Renal cortical epithelial cell (primary cell): ENCODE results near the gene PRR29. TPM values are rescaled to one million over a fixed set of nuclear protein-coding genes. Genes with fewer than 3 reads are reported as not detected.
"Not testable (repeated sequence)": the region's sequence is repeated elsewhere in the genome, so short reads cannot be mapped to it uniquely, and the experiment has no call there.

ENCODE experiments used
- DNase-seq: peaks from one replicate; pipeline ENCODE4 v3.0.0-alpha.2; 2011; ENCODE audit warnings: low read depth
- total RNA-seq: library from RNA; depleted of rRNA; stranded (reverse); fragments of >200 nt; gene quantifications from 2 replicates; pipeline ENCODE4 v1.2.3, GENCODE V29; 2014

The PRR29 gene
- total RNA-seq, 1 donor from 2014 or later, result 1.6 TPM

DNA sequence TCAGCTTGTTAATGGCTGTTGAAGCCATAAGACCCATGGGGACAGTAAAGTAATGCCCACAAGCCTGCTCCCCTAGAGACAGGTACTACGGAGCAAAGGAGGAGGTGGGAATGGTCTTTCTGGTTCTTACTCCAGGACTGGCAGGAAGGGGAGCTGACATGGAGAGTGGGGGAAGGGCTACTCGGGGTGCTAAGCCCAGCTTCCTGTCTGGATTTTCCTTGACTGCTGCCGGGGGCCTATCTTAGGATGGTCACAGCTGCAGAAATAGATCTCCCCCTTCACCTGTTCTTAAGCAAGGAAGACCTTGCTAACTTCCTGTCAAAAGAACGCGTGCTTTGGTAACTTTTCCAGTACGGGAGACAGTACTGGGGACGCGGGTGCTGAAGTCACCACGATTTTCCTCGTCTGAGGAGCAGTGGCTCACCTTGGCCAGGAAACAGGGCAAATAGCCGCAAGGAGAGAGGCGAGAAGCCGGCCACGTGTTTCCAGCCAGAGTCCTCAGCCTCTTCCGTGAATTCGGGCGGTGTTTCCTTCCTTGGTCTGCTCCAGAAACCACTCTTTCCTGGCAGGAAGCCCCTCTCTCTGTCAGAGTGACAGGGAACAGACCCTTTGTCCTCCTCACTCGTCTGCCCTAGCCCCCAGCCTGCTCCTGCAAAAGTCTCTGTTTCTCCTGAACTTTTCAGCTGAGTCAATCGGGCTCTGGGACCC is 656 bp upstream of the PRR29 start:
- DNase-seq, result no peak

DNA sequence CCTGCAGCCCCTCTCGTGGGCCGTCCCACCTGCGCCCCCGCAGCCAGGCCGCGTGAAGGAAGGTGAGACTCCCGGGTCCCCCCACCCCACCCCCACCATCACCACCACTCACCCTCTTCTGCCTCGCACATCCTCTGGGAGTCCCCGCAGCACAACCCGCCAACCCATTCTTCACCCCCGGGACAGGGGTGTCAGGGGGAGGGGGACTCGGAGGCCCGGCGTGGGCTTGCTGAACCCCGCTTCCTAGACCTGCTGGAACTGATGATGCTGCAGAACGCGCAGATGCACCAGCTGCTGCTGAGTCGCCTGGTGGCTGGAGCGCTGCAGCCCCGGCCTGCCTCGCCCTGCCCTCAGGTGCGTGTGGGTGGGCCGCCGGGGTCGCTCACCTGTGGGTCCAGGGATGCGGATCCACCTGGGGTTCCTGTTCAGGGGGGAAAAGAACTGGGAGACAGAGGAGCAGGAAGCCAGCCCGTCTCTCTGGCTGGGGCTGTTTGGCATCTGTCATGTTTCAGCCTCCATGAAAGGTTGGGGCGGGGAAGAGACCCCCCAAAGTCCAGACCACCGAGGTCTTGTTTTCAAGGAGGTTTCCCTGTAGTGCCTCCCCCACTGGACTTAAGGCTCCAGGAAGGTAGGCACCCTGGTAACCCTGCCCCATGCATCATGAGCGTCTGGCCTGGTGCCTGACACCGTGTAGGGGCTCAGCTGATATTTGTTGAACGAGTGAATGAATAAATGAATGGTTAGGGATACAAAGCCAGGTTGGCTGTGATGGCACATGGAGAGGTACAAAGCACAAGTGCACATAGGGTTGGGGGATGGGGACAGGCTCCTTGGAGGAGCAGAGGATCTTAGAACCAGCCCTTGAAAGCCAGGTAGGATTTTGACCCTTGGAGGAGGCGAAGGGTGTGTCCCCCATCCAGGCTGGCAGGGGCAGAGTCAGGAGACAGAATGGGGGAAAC is 849 bp downstream of the PRR29 start:
- DNase-seq, result no peak

DNA sequence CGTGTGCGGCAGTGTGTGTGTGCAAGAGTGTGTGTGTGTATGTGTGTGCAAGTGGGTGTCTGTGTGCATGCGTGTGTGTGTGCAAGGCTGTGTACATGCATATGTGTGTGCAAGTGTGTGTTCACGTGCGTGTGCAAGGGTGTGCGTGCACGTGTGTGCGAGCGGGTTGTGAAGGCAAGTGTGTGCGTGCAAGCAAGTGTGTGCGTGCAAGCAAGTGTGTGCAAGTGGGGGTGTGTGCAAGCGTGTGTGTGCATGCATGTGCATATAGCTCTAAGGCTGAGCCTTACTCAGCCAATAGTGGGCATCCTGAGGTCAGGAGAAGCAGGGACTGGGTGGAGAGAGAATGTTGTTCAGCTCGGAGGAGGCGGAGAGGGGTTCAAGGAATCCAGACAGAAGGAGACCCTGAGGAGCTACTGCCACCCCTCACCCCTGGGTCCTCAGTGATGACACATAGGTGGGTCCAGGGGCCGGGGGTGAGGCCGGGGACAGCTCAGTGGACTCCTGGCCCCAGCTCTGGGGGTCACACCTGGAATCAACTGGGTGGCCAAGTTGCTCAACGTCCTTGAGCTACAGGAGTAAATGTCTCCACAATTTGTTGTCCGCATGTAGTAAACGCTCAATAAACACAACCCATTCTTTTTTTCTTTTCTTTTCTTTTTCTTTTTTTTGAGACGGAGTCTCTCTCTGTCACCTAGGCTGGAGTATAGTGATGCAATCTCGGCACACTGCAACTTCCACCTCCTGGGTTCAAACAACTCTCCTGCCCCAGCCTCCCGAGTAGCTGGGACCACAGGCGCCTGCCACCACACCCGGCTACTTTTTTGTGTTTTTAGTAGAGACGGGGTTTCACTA is 1.8 kb downstream of the PRR29 start:
- no peak for DNase-seq

DNA sequence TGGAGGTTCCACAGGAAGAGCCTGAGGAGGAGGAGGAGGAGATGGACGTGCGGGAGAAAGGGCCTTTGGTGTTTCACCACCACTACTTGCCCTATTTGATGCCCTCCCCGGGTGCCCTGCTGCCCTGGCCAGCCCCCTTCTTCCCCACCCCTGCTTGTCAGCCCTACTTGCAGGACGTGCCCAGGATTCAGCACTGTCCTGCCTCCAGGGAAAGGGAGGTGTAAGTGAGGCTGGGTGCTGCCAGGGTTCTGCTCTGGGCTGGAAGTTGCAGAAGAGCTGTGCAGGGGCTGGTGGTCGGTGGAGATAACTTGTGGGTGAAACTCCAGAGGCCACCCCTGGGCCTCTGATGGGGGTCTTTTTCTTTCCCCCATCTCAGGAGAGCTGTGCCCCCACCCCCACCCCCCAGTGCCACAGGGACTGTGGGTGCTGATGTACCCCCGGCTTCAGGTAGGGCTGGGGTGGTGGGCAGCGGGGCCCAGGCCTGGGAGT is 3.0 kb downstream of the PRR29 start:
- DNase-seq, result no peak

DNA sequence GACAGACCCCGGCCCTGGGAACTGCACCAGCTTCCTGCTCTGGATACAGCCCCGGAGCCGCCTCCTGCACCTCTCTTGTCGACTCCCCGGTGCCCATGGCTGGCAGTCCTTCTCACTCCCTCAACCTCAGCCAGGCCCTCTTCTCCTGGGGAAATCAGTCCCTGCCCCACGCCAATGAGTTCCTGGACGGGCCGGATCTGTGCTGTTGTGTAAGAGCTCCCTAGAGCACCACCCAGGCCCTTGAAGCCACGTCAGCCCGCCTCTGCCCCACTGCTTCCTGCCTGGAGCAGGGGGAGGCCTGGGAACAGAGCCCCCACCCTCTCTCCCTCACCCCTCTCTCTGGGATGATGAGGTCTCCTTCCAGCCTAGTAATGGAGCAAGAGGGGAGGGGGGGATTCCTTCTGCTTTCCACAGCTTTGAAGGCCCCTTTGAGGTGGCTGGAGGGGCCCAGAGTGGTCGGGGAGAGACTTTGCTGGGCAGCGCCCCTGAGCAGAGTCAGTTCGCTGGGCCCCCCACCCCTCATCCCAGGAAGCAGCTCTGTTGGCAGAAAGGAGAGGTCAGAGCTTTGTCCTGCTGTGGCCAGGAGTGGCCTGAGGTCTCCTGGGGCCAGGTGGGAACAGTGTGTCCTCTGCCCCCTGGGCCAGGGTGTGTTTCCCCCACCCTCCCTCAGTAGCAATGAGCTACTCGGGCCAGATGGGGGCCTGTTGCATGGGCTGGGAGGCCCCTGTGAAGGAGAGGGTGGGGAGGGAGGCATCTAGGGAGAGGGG is 3.8 kb downstream of the PRR29 start:
- DNase-seq, result no peak

DNA sequence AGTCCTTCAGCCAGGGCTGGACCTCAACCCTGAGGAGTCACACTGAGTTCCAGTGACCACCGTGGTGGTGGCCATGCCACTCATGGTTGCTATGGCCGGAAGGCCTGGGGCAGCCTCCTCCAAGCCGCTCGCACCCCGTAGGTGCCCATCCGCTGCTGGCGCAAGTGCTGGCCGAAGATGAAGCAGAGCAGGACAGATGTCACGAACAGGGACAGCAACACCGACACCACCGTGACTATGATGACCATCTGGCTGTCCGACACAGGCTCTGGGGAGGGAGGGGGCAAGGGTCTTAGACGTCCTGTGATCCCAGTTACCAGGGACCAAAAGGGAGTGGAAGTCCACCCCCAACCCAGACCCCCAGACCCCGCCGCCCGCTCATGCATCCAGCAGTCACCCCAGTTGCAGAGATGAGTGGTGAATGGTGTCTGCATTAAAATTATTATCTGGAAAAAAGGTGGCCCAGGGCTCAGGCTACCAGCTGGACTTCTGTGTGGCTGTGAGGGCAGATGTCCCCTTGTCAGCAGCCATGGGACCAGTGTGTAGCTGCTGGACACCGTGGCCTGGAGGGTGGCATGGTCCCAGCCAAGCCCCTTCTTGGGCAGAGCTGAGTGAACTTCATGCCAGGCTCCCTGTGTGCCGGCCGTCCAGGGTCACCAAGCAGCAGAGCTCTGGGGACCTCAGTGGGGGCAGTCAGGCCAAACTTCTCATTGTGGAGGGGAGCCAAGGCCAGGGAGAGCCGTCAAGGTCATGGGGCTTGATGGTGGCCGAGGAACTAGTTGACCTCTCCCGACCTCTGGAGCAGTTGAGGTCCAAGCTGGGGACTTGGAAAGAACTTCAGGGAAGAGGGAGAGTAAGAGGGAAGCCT is 4.7 kb downstream of the PRR29 start:
- DNase-seq, result no peak

DNA sequence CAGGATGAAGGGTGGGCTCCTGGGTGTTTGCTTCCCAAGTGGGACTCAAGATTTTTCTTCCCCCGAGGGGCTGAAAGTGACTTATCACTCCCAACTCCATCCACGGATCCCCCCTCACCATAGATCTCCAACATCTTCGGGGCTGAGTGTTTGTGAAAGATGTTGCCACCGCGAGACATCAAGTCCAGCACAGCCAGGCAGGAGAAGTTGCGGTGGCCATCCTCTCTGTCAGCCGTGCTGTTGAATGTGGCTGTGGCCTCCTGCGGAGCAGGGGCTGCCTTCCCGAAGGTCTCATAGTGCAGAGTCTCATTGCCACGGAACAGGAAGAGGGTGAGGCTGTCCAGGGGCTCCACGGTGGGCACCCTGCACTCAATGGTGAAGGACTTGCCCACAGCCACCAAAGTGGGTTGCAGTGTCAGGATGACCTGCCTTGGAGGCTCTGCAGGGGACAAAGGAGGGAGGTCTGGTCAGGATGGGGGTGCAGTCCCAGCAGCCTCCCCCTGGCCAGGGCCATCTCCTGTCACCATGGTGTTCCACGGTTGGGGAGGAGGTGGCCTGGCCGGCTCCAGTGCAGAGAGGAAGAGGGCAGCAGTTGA is 5.5 kb downstream of the PRR29 start:
- DNase-seq, result no peak

DNA sequence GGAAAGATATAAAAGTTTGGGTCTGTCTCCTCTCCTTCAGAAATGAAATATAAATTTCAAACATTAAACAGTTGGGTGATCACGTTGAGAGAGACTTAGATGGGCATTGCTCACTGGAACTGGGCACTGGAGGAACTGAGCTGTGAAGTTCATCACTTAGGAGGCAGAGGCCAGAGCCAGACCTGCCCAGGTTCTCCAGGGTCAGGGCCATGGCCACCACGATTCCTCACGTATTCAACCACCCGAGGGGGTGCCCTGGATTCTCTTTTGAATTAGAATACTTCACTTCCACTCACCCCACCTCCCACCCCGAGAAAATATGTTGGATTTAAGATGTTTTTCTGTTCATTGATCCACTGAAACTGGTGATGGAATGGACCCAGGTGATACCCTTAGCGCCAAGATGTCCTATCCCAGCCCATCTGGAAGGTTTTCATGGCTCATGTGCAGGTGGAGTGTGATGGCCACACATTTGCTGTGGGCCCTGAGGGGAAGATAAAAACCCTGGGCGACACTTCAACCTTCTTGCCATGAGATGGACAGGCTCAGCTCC is 6.1 kb downstream of the PRR29 start:
- DNase-seq, result no peak

DNA sequence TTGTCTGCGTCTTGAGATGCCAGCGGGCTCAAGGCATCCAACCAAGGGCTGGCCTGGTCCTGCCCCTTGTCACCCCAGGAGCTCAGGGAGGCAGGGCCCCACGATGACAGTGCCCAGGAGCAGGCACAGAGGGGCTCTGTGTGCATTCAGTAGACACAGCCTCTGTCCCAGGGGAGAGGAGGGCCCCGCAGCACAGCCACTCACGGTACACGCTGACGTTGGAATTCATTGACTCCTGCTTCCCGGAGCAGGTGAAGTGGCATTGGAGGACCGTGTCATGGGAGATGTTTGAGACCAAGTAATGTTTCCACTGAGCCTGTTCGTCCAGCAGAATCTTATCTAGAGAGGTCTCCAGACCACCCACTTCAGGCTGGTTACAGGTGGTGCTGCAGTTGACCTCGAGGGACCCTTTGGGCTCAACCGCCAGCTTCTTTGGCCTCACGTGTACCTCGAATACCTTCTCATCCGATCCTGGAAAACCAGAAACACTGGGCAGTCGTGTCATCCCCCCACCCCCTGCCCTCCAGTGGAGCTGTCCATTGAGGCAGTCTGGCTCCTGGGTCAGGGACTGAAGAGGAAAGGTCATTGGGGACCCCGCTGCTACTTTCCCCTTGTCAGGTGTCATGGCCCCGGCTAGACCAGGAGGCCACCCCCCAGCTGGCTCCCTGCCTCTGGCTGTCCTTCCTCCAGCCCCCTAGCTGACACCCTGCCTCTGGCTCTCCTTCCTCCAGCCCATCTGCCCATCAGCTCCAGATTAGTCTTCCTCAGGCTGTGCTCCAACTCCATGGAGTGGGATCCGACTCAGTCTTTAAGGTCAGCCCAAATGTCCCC is 7.0 kb downstream of the PRR29 start:
- no peak for DNase-seq

DNA sequence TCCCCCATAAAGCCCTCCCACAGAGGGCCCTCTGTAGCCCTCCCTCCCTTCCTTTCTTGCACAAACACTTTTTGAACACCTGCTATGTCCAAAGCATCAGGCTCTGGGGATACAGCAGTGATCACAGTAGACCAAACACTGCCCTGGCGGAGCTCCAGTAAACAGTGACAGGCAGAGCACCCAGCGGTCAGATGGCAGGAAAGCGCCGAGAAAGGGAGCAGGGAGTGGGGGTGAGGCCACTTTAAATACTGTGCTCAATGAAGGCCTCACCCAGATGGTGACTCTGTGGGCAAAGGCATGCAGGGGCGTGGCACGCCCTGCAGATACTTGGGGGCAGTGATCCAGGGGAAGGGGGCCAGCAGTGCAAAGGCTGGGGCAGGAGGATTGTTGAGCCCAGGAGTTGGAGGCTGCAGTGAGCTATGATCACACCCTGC is 7.6 kb downstream of the PRR29 start:
- DNase-seq, result peak; percentile 35

DNA sequence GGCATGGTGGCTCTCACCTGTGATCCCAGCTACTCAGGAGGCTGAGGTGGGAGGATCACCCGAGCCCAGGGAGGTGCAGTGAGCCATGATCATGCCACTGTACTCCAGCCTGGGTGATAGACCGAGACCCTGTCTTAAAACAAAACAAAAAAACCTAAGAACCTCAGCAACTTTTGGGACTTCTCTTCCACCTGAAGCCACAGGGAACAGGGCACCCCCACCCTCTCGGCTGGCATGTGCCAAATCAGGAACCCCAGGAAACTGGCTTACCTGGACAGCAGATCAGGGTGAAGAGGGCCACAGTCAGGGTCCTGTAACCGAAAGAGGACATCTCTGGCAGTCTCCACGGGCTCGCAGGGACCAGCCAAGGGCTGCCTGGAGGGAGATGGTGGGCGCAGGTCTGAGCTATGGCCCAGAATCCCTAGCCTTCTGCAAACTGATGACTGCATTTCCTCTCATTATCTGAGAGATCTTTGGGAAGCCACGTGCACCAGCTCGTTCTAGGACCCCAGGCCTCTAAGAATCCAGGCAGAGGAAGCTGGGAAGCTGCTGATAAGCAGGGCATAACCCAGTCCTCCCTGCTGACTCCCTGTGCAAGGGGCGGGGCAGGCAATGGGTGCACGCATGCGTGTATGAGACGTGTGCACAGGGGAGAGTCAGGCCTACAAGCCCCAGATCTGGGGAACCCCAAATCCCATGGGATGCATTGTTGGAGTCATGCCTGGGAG is 8.4 kb downstream of the PRR29 start:
- no peak for DNase-seq

DNA sequence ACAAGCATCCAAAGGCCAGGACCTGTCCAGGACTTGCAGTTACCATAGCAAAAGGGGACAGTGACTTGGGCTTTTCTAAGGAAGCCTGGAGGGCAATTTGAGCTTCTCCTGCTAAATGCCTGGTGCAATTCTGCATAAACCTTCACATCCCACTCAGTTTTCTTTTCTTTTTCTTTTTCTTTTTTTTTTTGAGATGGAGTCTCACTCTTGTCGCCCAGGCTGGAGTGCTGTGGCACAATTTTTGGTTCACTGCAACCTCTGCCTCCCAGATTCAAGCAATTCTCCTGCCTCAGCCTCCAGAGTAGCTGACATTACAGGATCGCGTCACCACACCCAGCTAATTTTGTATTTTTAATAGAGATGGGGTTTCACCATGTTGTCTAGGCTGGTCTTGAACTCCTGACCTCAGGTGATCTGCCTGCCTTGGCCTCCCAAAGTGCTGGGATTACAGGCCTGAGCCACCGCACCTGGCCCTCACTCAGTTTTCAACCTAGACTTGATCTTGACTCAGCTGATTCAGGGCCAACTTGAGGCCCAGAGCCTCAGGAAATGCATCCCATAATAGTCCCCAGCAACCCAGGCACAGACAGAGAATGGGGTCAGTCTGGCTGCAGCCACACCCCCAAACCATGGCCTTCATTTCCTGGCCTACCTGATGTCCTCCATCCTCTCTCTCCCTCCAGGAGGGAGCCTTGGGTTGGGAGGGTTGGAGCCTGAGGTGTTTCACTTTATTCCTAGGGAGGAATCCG is 9.1 kb downstream of the PRR29 start:
- not testable (repeated sequence) for DNase-seq

DNA sequence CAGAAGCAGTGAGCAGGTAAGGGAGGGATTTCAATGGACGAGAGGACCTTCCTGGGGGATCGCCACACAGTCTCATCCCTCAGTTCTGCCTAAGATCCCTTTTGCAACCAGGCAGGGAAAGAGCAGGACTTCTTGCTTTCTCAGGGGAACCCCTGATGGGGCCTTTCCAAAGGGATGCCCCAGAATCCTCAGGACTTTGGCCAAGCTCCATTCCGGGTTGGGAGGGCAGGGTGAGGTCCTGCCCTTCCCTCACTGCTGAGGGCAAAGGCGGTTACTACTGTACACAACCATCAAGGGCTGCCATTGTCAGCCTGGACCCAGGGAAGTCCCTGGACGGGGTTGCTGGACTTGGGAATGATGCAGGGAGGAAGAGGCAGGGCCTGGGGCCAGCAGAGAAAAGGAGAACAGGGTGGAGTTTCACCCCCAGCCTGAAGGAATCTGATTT is 9.7 kb downstream of the PRR29 start:
- DNase-seq, result no peak

DNA sequence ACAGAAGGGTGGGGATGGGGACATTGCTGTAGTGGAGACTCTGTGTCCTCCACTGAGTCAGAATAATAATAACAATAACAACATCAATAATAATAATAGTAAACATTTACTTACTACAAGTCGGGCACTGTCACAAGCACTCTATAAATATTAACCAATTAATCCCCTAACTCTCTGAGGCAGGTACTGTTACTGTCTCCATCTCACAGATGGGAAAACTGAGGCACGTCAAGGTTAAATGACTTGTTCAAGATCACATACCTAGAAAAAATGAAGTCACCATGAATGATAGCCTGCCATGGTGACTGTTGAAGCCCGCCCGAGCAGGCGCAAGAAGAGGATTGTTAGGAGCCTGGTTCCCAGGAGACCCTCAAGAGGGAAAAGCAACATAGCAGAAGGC is 10.2 kb downstream of the PRR29 start:
- DNase-seq, result no peak

DNA sequence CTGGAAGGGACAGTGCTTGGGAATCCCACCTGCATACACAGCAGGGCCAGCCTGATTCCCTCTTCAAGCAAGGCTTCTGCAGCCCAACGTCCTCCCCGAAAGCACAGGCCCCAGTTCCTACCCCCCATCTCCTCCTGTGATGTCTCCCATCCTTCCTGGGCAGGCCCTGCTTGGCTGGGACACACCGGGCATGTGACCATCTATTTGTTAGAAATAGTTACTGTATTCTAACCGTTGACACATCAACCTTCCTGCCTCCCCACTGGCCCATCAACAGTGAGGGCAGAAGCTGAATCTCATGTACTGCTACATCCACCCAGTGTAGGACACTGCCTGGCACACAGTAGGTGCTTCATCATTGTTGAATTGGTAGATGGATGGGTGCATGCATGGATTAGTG is 10.7 kb downstream of the PRR29 start:
- no peak for DNase-seq

DNA sequence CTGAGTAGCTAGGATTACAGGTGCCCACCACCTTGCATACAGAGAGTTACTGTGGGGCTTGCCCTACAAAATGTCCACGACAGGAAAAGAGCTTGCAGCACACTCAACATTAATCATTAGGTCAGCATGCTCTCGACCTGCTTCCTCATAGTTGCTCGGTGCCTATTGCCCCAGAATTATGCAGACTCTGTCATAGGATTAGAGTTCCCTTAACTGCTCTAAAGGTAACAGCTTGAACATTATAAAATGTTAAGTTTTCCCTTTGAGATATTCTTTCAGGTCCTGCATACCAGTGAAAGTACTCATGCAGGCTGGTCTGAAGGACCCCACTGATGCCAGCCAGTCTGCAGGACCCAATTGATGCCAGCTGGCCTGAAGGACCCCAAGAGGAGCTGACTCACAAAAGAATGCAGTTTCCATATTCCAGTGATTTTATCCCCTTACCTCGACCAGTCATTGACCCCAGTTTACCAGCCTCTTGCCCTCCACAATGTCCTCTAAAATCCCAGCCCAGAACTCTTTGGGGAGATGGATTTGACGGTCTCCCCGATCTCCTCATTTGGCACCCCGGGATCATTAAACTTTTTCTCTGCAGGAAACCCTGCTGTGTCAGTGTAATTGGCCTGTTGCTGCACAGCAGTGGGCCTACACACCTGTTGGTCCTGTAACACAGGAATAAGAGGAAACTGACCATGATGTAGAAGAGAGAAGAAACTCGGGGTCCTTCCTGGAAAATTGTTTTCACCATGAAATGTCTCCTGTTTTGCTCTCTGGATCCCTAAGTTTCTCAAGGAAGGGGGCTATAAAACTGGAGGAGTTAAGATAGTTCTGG is 11.6 kb downstream of the PRR29 start:
- DNase-seq, result peak; percentile 63
